ENCODE results near the gene BPIFB4.

DNA sequence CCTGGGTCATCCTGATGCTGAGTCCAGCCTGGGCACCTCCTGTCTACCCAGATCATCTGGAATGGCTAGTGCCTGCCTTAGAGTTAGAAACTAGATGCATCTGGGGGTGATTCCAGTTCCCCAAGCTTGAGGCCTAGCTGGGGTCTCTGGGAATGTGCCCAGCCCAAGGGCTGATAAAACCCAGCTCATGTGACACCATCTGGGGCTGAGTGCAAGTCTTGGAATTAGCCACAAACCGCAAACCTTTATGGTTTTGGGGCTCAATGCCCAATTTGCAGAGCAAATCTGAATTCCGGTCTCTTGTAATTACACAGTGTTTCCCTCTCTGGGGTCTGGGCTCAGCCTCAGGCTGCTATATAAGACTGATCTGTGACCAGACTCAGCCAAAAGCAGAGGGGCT lies at the start of gene BPIFB4:
- TF ChIP-seq, protein P1, sequence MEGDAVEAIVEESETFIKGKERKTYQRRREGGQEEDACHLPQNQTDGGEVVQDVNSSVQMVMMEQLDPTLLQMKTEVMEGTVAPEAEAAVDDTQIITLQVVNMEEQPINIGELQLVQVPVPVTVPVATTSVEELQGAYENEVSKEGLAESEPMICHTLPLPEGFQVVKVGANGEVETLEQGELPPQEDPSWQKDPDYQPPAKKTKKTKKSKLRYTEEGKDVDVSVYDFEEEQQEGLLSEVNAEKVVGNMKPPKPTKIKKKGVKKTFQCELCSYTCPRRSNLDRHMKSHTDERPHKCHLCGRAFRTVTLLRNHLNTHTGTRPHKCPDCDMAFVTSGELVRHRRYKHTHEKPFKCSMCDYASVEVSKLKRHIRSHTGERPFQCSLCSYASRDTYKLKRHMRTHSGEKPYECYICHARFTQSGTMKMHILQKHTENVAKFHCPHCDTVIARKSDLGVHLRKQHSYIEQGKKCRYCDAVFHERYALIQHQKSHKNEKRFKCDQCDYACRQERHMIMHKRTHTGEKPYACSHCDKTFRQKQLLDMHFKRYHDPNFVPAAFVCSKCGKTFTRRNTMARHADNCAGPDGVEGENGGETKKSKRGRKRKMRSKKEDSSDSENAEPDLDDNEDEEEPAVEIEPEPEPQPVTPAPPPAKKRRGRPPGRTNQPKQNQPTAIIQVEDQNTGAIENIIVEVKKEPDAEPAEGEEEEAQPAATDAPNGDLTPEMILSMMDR (IDR thresholded peaks at IDR 0.05), result no peak
- TF ChIP-seq POLR2AphosphoS5 (IDR thresholded peaks at IDR 0.05; ENCODE audit: low read depth, low read length) (no peak), REST (IDR thresholded peaks at IDR 0.05; ENCODE audit: insufficient read depth in 1 of 2, low read depth in 2 of 2, low read length in 1 of 2) (no peak)
